ENCODE data around the gene ZAR1L.

ZAR1L gene

DNA sequence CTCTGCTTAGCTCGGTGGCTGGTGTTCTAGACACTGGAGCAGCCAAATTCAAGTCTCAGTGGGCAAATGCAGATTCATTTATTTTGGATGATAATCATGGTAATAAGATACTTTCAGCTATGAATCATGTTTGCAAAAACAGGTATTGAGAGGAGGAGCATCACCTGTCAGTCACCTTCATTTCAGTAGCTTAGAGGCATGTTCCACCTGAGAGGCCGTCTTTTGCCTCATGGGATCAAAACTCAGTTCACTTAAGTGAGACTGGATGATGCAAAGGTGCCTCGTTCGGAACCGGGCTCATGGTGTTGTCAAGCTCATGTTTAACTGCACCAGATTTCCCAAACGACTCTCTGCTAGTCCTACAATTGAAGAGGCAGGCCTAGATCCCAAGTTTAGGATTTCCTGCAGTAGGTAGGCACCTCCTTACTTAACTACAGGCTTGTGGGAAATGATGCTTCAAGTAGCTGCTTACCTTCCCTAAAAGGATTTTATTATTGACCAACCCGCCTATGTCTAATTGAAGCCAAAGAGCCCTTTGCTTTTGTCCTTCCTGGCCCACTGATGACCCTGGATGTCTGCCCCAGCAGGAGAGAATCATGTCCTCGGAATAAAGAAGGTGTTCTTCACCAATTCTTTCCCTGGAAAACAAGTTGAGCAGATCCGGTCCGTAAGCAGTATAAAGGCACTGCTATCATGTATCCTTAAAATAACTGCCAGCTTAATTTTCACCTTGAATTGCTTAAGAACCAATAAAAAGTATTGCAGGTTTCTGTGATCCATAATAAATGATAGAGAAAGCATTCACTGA is 60.0 kb downstream of the ZAR1L start:
- no peak for DNase-seq

GRCh38 chr13:32254416-32254815 is 60.7 kb downstream of the ZAR1L start:
- no peak for DNase-seq

GRCh38 chr13:32253911-32254399 is 61.2 kb downstream of the ZAR1L start:
- no peak for DNase-seq
